Measurements from ENCODE around the gene SERF2. TPM values are rescaled to one million over a fixed set of nuclear protein-coding genes. Genes with fewer than 3 reads are reported as not detected.

Gene SERF2
- total and polyA plus RNA-seq, 2 of the 13 experiments (the other 11 are each of a cell fraction or from before 2014, with no cell fraction given) = 811 to 1,257 TPM

GRCh38 chr15:43824302-43825246 lies 32.5 kb downstream of the SERF2 start, which contains the start of gene MFAP1 (continued):
- TF ChIP-seq GTF2F1 (IDR thresholded peaks at IDR 0.05; ENCODE audit: low read length) = no peak
- no peak for TF ChIP-seq CHD4 (IDR thresholded peaks at IDR 0.05; ENCODE audit: borderline replicate concordance, low read length)
- TF ChIP-seq ZNF446 (CRISPR knock-in tag; IDR thresholded peaks at IDR 0.05) = no peak
- TF ChIP-seq, protein P1, sequence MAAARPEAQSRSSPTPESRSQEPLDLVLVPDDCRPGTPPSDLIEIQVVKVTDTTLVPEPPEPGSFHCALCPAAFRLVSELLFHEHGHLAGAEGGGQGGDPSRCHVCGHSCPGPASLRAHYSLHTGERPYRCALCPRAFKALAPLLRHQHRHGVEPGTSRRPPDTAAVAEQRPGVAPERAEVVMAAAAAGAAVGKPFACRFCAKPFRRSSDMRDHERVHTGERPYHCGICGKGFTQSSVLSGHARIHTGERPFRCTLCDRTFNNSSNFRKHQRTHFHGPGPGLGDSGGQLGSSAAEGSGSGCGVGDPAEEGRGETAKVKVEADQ (CRISPR knock-in tag; IDR thresholded peaks at IDR 0.05; ENCODE audit: borderline replicate concordance) = no peak
- TF ChIP-seq CBFB (CRISPR knock-in tag; IDR thresholded peaks at IDR 0.05) = no peak
- no peak for TF ChIP-seq SNRNP70 (IDR thresholded peaks at IDR 0.05; ENCODE audit: low read depth, low read length)
- peak; percentile 45; the same call in 1 of the 2 replicates for TF ChIP-seq ZSCAN31 (CRISPR knock-in tag; IDR thresholded peaks at IDR 0.05; ENCODE audit: low read depth)
- no peak for TF ChIP-seq NFATC3 (CRISPR knock-in tag; IDR thresholded peaks at IDR 0.05)
- TF ChIP-seq KDM1A (CRISPR knock-in tag; IDR thresholded peaks at IDR 0.05) = no peak
- no peak for TF ChIP-seq SRF (IDR thresholded peaks at IDR 0.05; ENCODE audit: low read depth, low read length)
- no peak for TF ChIP-seq SMARCE1 (IDR thresholded peaks at IDR 0.05; ENCODE audit: borderline replicate concordance)
- no peak for TF ChIP-seq MED8 (CRISPR knock-in tag; IDR thresholded peaks at IDR 0.05; ENCODE audit: insufficient replicate concordance)
- TF ChIP-seq TEAD3 (CRISPR knock-in tag; optimal IDR thresholded peaks at IDR 0.05; ENCODE audit: borderline replicate concordance) = peak; percentile 79
- TF ChIP-seq ARHGAP35 (CRISPR knock-in tag; IDR thresholded peaks at IDR 0.05; ENCODE audit: borderline replicate concordance) = 0 out of 2 replicates have a peak, but pooled peaks have one; percentile 44
- no peak for TF ChIP-seq PRPF4 (IDR thresholded peaks at IDR 0.05; ENCODE audit: low read depth, low read length, poor library complexity, severe bottlenecking)
- TF ChIP-seq REL (CRISPR knock-in tag; conservative IDR thresholded peaks at IDR 0.05) = 0 out of 2 replicates have a peak, but pooled peaks have one; percentile 30
- TF ChIP-seq, protein P2, sequence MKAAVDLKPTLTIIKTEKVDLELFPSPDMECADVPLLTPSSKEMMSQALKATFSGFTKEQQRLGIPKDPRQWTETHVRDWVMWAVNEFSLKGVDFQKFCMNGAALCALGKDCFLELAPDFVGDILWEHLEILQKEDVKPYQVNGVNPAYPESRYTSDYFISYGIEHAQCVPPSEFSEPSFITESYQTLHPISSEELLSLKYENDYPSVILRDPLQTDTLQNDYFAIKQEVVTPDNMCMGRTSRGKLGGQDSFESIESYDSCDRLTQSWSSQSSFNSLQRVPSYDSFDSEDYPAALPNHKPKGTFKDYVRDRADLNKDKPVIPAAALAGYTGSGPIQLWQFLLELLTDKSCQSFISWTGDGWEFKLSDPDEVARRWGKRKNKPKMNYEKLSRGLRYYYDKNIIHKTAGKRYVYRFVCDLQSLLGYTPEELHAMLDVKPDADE (CRISPR knock-in tag; IDR thresholded peaks at IDR 0.05) = no peak; the same call in 1 of the 2 replicates
- TF ChIP-seq SIN3A (IDR thresholded peaks at IDR 0.05; ENCODE audit: borderline replicate concordance, low read depth, low read length) = peak; percentile 94
- TF ChIP-seq, protein P3, sequence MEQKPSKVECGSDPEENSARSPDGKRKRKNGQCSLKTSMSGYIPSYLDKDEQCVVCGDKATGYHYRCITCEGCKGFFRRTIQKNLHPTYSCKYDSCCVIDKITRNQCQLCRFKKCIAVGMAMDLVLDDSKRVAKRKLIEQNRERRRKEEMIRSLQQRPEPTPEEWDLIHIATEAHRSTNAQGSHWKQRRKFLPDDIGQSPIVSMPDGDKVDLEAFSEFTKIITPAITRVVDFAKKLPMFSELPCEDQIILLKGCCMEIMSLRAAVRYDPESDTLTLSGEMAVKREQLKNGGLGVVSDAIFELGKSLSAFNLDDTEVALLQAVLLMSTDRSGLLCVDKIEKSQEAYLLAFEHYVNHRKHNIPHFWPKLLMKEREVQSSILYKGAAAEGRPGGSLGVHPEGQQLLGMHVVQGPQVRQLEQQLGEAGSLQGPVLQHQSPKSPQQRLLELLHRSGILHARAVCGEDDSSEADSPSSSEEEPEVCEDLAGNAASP (CRISPR knock-in tag; IDR thresholded peaks at IDR 0.05; ENCODE audit: borderline replicate concordance) = no peak
- TF ChIP-seq SP4 (CRISPR knock-in tag; IDR thresholded peaks at IDR 0.05) = peak; percentile 59; the same call in 1 of the 2 replicates
- no peak for TF ChIP-seq ZNF224 (CRISPR knock-in tag; IDR thresholded peaks at IDR 0.05)

Measured in HepG2 (cell line).